H7 (cell line): ENCODE results near the gene RBM6. TPM values are rescaled to one million over a fixed set of nuclear protein-coding genes. Genes with fewer than 3 reads are reported as not detected.
"Not testable (repeated sequence)": the region's sequence is repeated elsewhere in the genome, so short reads cannot be mapped to it uniquely, and the experiment has no call there.

ENCODE experiments used
- DNase-seq: peaks from one replicate; pipeline ENCODE4 v3.0.0; 2012
- H3K27me3 ChIP-seq: 2 replicates; pipeline ENCODE4 v1.6.0; 2011; ENCODE audit warnings: mild to moderate bottlenecking, low read length; ENCODE audit not compliant: control insufficient read depth, insufficient read depth
- H3K36me3 ChIP-seq: replicated peaks from 2 replicates; pipeline ENCODE4 v1.5.1; 2011; ENCODE audit warnings: low read length; ENCODE audit not compliant: control insufficient read depth, insufficient read depth
- H3K4me3 ChIP-seq: 2 replicates; pipeline ENCODE4 v1.5.1; 2011; ENCODE audit warnings: low read depth, mild to moderate bottlenecking, control low read depth, low read length, moderate library complexity; ENCODE audit not compliant: insufficient read depth
- total RNA-seq: library from RNA; depleted of rRNA; stranded (reverse); fragments of >200 nt; shearing (Covaris generic); gene quantifications from 2 replicates; pipeline ENCODE4 v1.2.3, GENCODE V29; 2014

Gene RBM6
- total RNA-seq, 1 experiment from 2014 or later = 41.6 TPM

DNA sequence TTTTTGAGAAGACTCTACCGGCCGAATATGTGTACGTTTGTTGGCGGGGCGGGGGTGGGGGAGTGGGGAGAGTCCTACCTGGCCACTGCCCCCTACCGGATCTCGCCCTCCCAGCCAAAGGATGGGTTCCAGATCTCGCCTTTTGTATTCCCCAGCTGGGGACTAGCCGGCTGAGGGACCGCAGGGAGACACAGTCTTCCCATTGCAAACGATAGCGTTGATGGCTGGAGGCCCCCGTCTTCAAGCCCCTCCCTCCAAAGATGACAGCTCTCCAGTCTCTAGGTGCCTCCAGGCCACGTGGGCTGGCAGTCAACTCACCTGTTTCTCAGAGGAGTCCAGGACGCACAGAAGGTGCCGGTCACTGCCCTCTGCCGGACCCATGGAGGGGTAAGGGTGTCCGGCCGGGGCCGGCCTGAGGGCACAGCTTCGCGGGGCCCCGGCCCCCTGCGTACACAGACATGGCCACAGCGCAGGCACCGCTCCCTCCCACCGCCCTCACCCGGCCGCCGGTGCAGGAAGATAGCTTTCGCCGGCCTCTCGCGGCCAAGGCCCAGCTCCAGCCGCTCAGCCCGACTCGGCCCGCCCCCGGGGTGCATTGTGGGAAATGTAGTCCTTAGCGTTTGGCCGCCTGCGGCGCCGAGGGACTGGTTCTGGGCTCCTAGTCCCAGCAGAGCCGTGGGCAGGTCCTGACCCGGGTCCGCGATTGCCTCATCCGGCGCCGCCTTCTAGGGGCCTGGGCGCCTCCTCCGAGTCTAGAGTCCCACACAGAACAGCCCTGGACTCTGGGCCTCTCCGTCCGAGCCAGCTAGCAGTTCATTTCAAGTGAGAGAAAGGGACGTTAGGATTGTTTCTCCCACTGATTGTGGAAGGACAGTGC is 10.4 kb upstream of the RBM6 start, which contains the start of gene MON1A:
MON1A (minus strand) TSS at position 521 of the 877 bp plus-strand sequence. CDS start 16,465 bp downstream, outside the sequence.
- peak within 1 kb of the TSS; percentile 79 for H3K4me3 ChIP-seq
- DNase-seq = peak; percentile 95
- H3K36me3 ChIP-seq = no peaks in the 10 kb centered on the region
- H3K27me3 ChIP-seq = no peaks in the 10 kb centered on the region

DNA sequence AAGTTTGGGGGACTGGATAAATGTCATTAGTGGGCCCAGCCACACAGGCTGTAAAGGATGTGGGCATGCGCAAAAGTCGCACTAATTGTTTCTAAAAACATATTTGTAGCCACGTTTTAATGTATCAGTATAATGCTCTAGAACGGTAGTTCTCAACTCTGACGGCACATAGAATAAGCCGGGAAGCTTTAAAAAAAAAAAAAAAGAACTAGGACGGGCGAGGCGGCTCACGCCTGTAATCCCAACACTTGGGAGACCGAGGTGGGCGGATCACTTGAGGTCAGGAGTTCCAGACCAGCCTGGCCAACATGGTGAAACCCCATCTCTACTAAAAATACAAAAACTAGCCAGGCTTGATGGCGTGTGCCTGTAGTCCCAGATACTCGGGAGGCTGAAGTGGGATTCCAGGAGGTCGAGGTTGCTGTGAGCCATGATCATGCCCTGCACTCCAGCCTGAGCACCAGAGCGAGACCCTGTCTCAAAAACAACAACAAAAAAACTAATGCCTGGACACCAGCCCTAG is 9.7 kb upstream of the RBM6 start:
- H3K36me3 ChIP-seq = no peaks in the 10 kb centered on the region
- DNase-seq = no peak
- no peaks in the 10 kb centered on the region for H3K27me3 ChIP-seq
- peak overlapping the region; percentile 79 for H3K4me3 ChIP-seq

DNA sequence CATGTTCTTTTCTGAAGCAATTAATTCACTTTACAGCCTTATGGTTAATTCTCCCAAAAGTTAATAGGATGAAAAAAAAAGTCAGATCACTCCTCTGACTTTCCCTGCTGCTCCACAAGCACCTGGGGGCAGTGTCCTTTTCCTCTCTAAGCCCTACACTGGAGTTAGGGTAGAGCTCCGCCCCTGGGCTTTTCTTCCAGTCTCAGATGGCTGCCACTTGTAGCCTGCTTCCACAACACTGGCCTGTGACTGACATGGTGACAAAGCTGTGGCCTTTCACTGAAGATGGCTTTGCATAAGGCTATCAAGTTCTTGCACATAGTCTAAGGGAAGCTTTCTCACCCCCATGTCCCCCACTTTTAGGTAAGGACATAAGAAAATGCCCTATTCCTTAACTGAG is 9.0 kb upstream of the RBM6 start:
- peak; percentile 85 for DNase-seq
- Histone ChIP-seq H3K27me3 (no peaks in the 10 kb centered on the region), H3K4me3 (no peak overlapping the region), H3K36me3 (no peaks in the 10 kb centered on the region)

DNA sequence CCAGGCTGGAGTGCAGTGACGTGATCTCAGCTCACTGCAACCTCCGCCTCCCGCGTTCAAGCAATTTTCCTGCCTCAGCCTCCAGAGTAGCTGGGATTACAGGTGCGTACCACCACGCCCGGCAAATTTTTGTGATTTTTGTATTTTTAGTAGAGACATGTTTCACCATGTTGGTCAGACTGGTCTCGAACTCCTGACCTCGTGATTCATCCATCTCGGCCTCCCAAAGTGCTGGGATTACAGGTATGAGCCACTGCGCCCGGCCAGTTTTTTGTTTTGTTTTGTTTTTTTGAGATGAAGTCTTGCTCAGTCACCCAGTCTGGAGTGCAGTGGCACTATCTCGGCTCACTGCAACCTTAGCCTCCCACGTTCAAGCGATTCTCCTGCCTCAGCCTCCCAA is 7.7 kb upstream of the RBM6 start:
- H3K27me3 ChIP-seq, DNase-seq, H3K4me3 ChIP-seq, H3K36me3 ChIP-seq: not testable (repeated sequence)

DNA sequence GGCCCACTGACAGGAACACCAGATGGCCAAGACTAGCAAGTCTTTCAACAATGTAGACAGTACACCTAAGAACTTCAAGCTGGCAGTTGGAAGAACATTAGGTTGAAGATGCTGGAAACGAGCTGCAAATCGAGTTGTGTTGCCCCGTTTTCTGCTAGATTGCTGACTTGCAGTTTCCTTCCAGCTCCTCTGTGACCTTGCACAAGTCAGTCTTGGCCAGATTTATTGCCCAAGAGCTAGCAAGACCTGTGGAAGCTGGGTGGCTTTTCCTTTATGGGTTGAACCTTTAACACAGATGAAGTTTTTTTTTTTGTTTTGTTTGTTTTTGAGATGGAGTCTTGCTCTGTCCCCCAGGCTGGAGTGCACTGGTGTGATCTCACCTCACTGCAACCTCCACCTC is 2.9 kb upstream of the RBM6 start:
- no peak for DNase-seq
- H3K4me3 ChIP-seq = no peak overlapping the region
- no peaks in the 10 kb centered on the region for H3K36me3 ChIP-seq
- H3K27me3 ChIP-seq = no peaks in the 10 kb centered on the region

DNA sequence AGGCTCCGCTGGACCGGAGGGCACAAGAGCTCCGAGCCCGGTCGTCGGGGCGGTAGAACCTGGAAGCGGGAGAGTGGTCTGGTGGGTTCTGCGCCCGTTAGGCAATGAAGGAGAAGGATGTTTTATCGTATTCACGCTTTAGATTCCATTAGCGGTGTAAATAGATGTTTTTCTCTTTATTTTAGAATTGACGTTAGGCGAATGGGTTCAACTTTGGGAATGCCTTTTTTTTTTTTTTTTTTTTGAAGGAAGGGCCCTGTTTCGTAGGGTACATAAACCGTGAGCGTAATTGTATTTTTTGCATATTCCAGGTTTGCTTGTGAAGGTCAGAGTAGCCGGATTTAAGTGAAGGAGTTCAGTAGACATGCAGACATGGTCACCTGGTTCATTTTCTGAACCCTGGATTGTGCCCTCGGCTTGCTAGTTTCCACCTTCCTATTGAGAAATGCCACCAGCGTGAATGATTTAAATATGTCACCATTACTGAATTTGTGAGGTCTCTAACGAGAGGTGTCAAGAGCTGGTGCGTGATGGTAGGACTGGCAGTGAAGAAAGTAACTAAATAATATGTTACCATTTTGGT is 808 bp downstream of the RBM6 start:
- Histone ChIP-seq H3K4me3 (peak overlapping the region; percentile 98), H3K27me3 (no peaks in the 10 kb centered on the region), H3K36me3 (no peaks in the 10 kb centered on the region)
- DNase-seq = no peak

DNA sequence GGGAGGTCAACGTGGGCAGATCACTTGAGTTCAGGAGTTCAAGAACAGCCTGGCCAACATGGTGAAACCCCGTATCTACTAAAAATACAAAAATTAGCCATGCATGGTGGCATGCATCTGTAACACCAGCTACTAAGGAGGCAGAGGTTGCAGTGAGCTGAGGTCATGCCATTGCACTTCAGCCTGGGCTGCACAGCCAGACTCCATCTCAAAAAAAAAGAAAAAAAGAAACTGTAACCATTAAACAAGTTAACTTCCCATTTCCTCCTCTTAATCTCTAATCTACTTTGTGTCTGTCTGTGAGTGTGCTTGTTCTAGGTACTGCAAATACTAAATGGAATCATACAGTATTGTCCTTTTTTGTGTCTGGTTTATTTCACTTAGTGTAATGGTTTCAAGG is 2.7 kb downstream of the RBM6 start:
- H3K36me3 ChIP-seq = no peaks in the 10 kb centered on the region; the same call in 1 of the 2 replicates
- no peak overlapping the region for H3K4me3 ChIP-seq
- DNase-seq = no peak
- no peaks in the 10 kb centered on the region for H3K27me3 ChIP-seq

DNA sequence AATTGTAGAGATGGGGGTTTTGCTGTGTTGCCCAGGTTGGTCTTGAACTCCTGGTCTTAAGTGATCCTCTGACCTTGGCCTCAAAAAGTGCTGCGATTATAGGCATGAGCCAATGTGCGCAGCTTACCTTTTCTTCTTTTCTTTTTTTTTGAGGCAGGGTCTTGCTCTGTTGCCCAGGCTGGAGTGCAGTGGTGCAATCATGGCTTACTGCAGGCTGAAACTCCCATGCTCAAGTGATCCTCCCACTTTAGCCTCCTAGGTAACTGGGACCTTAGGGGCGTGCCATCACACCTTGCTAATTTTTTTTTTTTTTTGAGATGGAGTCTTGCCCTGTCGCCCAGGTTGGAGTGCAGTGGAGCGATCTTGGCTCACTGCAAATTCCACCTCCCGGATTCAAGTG is 13.0 kb downstream of the RBM6 start:
- H3K4me3 ChIP-seq = no peak overlapping the region
- no peaks in the 10 kb centered on the region for H3K36me3 ChIP-seq
- H3K27me3 ChIP-seq = no peaks in the 10 kb centered on the region
- DNase-seq = no peak

DNA sequence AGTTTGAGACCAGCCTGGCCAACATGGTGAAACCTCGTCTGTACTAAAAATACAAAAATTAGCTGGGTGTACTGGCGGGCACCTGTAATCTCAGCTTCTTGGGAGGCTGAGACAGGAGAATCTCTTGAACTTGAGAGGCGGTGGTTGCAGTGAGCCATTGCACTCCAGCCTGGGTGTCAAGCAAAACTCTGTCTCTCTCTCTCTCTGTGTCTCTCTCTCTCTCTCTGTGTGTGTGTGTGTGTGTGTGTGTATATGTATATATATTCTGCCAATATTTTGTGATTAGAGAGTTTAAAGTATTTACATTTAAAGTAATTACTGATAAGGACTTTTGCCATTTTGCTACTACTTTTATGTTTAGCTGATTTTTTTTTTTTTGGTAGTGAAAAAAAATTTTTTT is 15.7 kb downstream of the RBM6 start:
- Histone ChIP-seq H3K27me3 (no peaks in the 10 kb centered on the region), H3K36me3 (no peaks in the 10 kb centered on the region), H3K4me3 (no peak overlapping the region)
- DNase-seq = no peak

DNA sequence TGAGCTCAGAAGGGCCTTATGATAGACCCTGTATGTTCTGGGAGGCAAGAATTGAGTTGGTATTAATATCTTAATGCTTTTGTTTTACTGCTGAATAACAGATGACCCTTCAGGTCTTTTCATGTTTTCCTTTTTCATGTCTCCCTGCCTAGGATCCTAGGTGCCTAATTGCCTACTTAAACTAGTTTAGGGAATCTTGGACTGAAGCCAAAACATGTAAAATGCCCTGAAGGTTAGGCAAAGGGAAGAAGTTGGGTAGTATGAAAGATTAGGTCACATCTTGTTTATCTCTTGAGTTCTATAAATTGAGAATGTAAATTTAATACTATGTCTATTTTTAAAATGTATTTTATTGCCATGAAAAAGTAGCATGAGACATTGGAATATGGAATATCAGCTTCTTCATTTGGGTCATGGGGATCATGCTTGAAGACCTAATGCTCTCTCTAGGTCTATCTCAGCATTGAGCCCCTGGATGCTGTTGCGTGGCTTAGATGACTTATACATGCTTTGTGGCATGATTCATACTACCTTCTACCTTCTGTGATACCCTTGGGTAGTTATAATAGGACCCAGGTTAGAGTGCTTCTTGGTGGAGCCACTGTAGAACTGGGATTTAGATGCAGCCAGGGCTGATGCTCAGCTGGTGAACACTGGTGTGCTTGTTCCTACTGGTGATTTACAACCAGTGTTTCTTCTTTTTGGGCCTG is 26.4 kb downstream of the RBM6 start:
- Histone ChIP-seq H3K4me3 (no peak overlapping the region), H3K36me3 (peaks cover 3% of the 10 kb centered on the region; the same call in 1 of the 2 replicates), H3K27me3 (no peaks in the 10 kb centered on the region)
- DNase-seq = peak; percentile 19

DNA sequence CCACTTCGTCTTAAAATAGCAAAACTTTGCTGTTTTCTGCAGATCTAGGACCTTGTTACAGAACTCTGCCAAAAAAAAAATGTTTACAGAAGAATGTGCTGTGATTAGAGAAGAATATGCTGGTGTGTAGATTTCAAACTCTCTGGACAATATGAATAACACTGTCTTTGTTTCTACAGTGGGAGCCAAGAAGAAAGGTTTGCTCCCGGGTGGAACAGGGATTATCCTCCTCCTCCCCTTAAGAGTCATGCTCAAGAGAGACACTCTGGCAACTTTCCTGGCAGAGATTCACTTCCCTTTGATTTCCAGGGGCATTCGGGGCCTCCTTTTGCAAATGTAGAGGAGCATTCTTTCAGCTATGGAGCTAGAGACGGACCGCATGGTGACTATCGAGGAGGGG is 27.3 kb downstream of the RBM6 start:
- Histone ChIP-seq H3K4me3 (no peak overlapping the region), H3K27me3 (no peaks in the 10 kb centered on the region), H3K36me3 (peaks cover 3% of the 10 kb centered on the region; the same call in 1 of the 2 replicates)
- DNase-seq = peak; percentile 26

DNA sequence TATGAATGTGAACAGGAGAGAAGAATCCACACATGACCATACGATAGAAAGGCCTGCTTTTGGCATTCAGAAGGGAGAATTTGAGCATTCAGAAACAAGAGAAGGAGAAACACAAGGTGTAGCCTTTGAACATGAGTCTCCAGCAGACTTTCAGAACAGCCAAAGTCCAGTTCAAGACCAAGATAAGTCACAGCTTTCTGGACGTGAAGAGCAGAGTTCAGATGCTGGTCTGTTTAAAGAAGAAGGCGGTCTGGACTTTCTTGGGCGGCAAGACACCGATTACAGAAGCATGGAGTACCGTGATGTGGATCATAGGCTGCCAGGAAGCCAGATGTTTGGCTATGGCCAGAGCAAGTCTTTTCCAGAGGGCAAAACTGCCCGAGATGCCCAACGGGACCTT is 28.4 kb downstream of the RBM6 start:
- Histone ChIP-seq H3K27me3 (no peaks in the 10 kb centered on the region), H3K4me3 (no peak overlapping the region), H3K36me3 (peaks cover 3% of the 10 kb centered on the region; the same call in 1 of the 2 replicates)
- no peak for DNase-seq

DNA sequence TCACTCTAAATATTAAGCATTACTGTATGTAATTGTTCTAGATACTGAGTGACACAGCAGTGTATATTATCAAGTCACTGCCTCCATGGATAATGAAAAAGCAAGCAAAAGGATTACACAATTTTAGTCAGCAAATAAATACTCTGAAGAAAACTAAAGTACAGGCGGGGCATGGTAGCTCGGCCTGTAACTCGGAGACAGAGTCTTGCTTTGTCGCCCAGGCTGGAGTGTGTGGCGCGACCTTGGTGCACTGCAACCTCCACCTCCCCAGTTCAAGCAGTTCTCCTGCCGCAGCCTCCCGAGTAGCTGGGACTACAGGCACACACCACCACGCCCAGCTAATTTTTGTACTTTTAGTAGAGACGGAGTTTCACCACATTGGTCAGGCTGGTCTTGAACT is 32.7 kb downstream of the RBM6 start:
- Histone ChIP-seq H3K4me3 (no peak overlapping the region), H3K27me3 (no peaks in the 10 kb centered on the region), H3K36me3 (peaks cover 3% of the 10 kb centered on the region; the same call in 1 of the 2 replicates)
- DNase-seq = no peak

DNA sequence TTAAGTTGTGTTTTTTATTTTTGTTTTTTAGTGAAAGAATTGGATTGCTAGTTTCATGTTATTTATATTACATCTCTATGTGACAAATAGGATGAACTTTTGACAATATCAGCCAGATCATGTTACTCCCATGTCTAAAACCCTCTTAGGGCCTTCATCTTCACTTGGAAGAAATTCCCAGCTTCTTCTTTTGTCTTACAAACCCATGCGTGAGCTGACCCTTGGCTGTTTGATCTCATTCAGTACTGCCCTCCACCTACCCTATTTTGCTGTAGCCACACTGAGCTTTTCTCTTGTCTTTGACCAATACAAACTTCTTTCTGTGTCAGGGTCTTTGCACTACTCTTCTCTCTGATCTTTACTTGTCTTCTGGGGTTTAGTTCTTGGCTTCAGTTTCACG is 37.0 kb downstream of the RBM6 start:
- peak; percentile 12 for DNase-seq
- Histone ChIP-seq H3K4me3 (no peak overlapping the region), H3K36me3 (peaks cover 3% of the 10 kb centered on the region), H3K27me3 (no peaks in the 10 kb centered on the region)
